ENCODE measurements around the gene ADAM8. TPM values are rescaled to one million over a fixed set of nuclear protein-coding genes. Genes with fewer than 3 reads are reported as not detected.

Gene ADAM8
- polyA plus RNA-seq, 1 of the 3 experiments (the other 2 are of a cell fraction), result 1.7 TPM

DNA sequence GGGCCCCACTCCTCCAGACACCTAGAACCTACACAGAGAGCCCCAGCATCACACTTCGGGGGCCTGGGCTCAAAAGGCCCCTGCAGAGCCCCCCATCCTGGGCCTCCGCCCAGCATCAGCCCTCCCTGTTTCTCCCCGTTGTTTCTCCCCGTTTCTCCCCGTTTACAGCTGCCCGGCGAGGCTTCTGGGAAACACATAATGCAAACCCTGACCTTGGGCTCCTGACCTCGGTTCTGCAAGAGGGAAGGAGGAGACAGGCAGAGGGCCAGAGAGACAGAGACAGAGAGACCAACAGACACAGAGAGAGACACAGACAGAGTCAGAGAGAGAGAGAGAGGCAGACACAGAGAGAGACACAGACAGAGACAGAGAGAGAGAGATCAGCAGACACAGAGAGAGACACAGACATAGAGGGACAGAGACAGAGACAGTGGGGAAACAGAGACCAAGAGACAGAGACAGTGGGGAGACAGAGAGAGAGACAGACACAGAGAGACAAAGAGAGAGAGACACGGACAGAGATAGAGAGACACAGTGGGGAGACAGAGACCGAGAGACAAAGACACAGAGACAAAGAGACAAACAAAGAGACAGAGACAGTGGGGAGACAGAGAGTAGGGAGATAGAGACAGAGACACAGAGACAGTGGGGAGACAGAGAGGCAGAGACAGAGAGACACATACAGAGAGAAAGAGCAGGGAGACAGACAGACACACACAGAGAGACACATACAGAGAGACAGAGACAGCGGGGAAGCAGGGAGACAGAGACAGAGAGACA, 26.5 kb downstream of the ADAM8 start:
- Histone ChIP-seq H4K20me1 (ENCODE audit: insufficient read depth) (no peaks in the 10 kb centered on the region), H3K36me3 (replicated peaks in 1 of 2; ENCODE audit: control insufficient read depth in 1 of 2, insufficient read depth in 2 of 2, low read length in 1 of 2) (no peaks in the 10 kb centered on the region), H3K27me3 (ENCODE audit: insufficient read depth) (no peaks in the 10 kb centered on the region), H3K9me2 (no peaks in the 10 kb centered on the region), H3K9ac (no peak overlapping the region), H3K79me2 (ENCODE audit: insufficient read depth) (no peaks in the 10 kb centered on the region), H3K4me3 (ENCODE audit: low read depth in 2 of 2, low read length in 1 of 2) (no peak overlapping the region), H3K9me3 (no peaks in the 10 kb centered on the region), H3K4me2 (no peak overlapping the region), H3F3A (replicated peaks; ENCODE audit: insufficient read depth) (no peaks in the 10 kb centered on the region), H3K4me1 (ENCODE audit: control insufficient read depth in 1 of 2, insufficient read depth in 2 of 2, low read depth in 1 of 2, low read length in 1 of 2) (no peaks in the 10 kb centered on the region), H2AFZ (ENCODE audit: low read depth) (no peak overlapping the region), H3K27ac (ENCODE audit: low read depth in 2 of 2, low read length in 1 of 2) (no peak overlapping the region)
- 60% methylated on average over 11 of the region's 11 CpGs for WGBS (ENCODE audit: low lambda C conversion rate)
- ChIA-PET CTCF (no interaction called here), POLR2A (no interaction called here)
- no peak for DNase-seq
- TF ChIP-seq SIN3A (IDR thresholded peaks at IDR 0.05; ENCODE audit: borderline replicate concordance, low read depth, low read length) (no peak), ELF1 (IDR thresholded peaks at IDR 0.05) (no peak), FOSL2 (IDR thresholded peaks at IDR 0.05; ENCODE audit: borderline replicate concordance, low read depth) (no peak), RXRA (IDR thresholded peaks at IDR 0.05; ENCODE audit: borderline replicate concordance, low read depth) (no peak), GATA2 (CRISPR knock-in tag; IDR thresholded peaks at IDR 0.05) (no peak)
- TF ChIP-seq, protein P1, sequence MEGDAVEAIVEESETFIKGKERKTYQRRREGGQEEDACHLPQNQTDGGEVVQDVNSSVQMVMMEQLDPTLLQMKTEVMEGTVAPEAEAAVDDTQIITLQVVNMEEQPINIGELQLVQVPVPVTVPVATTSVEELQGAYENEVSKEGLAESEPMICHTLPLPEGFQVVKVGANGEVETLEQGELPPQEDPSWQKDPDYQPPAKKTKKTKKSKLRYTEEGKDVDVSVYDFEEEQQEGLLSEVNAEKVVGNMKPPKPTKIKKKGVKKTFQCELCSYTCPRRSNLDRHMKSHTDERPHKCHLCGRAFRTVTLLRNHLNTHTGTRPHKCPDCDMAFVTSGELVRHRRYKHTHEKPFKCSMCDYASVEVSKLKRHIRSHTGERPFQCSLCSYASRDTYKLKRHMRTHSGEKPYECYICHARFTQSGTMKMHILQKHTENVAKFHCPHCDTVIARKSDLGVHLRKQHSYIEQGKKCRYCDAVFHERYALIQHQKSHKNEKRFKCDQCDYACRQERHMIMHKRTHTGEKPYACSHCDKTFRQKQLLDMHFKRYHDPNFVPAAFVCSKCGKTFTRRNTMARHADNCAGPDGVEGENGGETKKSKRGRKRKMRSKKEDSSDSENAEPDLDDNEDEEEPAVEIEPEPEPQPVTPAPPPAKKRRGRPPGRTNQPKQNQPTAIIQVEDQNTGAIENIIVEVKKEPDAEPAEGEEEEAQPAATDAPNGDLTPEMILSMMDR (IDR thresholded peaks at IDR 0.05), result no peak
- TF ChIP-seq, protein P2, sequence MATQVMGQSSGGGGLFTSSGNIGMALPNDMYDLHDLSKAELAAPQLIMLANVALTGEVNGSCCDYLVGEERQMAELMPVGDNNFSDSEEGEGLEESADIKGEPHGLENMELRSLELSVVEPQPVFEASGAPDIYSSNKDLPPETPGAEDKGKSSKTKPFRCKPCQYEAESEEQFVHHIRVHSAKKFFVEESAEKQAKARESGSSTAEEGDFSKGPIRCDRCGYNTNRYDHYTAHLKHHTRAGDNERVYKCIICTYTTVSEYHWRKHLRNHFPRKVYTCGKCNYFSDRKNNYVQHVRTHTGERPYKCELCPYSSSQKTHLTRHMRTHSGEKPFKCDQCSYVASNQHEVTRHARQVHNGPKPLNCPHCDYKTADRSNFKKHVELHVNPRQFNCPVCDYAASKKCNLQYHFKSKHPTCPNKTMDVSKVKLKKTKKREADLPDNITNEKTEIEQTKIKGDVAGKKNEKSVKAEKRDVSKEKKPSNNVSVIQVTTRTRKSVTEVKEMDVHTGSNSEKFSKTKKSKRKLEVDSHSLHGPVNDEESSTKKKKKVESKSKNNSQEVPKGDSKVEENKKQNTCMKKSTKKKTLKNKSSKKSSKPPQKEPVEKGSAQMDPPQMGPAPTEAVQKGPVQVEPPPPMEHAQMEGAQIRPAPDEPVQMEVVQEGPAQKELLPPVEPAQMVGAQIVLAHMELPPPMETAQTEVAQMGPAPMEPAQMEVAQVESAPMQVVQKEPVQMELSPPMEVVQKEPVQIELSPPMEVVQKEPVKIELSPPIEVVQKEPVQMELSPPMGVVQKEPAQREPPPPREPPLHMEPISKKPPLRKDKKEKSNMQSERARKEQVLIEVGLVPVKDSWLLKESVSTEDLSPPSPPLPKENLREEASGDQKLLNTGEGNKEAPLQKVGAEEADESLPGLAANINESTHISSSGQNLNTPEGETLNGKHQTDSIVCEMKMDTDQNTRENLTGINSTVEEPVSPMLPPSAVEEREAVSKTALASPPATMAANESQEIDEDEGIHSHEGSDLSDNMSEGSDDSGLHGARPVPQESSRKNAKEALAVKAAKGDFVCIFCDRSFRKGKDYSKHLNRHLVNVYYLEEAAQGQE (IDR thresholded peaks at IDR 0.05; ENCODE audit: low read depth, low read length), result no peak

GRCh38 chr10:133249094-133249780, 27.4 kb downstream of the ADAM8 start:
- Histone ChIP-seq H3F3A (replicated peaks; ENCODE audit: insufficient read depth) (no peaks in the 10 kb centered on the region), H3K27me3 (ENCODE audit: insufficient read depth) (no peaks in the 10 kb centered on the region), H3K9me3 (no peaks in the 10 kb centered on the region), H3K27ac (ENCODE audit: low read depth in 2 of 2, low read length in 1 of 2) (no peak overlapping the region), H3K4me2 (no peak overlapping the region), H3K9ac (no peak overlapping the region), H3K4me1 (ENCODE audit: control insufficient read depth in 1 of 2, insufficient read depth in 2 of 2, low read depth in 1 of 2, low read length in 1 of 2) (no peaks in the 10 kb centered on the region), H3K36me3 (replicated peaks in 1 of 2; ENCODE audit: control insufficient read depth in 1 of 2, insufficient read depth in 2 of 2, low read length in 1 of 2) (no peaks in the 10 kb centered on the region), H3K79me2 (ENCODE audit: insufficient read depth) (no peaks in the 10 kb centered on the region), H4K20me1 (ENCODE audit: insufficient read depth) (no peaks in the 10 kb centered on the region), H2AFZ (ENCODE audit: low read depth) (no peak overlapping the region), H3K9me2 (no peaks in the 10 kb centered on the region), H3K4me3 (ENCODE audit: low read depth in 2 of 2, low read length in 1 of 2) (no peak overlapping the region)
- no peak for DNase-seq
- 65% methylated on average over 10 of the region's 21 CpGs for WGBS (ENCODE audit: low lambda C conversion rate)
- CTCF ChIA-PET, result no interaction called here
- POLR2A ChIA-PET, result no interaction called here
- TF ChIP-seq TAF1 (IDR thresholded peaks at IDR 0.05; ENCODE audit: borderline replicate concordance, low read depth, low read length) (no peak), GATA2 (CRISPR knock-in tag; IDR thresholded peaks at IDR 0.05) (no peak), RFX5 (IDR thresholded peaks at IDR 0.05; ENCODE audit: low read length) (no peak), EP300 (IDR thresholded peaks at IDR 0.05; ENCODE audit: borderline replicate concordance in 1 of 2, low read depth in 1 of 2, low read length in 1 of 2) (no peak), SIN3A (IDR thresholded peaks at IDR 0.05; ENCODE audit: borderline replicate concordance, low read depth, low read length) (no peak)
- TF ChIP-seq, protein P3, sequence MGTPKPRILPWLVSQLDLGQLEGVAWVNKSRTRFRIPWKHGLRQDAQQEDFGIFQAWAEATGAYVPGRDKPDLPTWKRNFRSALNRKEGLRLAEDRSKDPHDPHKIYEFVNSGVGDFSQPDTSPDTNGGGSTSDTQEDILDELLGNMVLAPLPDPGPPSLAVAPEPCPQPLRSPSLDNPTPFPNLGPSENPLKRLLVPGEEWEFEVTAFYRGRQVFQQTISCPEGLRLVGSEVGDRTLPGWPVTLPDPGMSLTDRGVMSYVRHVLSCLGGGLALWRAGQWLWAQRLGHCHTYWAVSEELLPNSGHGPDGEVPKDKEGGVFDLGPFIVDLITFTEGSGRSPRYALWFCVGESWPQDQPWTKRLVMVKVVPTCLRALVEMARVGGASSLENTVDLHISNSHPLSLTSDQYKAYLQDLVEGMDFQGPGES (IDR thresholded peaks at IDR 0.05; ENCODE audit: low read depth, low read length), result no peak
- TF ChIP-seq, protein P1 (IDR thresholded peaks at IDR 0.05), result no peak
- TF ChIP-seq, protein P4, sequence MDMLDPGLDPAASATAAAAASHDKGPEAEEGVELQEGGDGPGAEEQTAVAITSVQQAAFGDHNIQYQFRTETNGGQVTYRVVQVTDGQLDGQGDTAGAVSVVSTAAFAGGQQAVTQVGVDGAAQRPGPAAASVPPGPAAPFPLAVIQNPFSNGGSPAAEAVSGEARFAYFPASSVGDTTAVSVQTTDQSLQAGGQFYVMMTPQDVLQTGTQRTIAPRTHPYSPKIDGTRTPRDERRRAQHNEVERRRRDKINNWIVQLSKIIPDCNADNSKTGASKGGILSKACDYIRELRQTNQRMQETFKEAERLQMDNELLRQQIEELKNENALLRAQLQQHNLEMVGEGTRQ (IDR thresholded peaks at IDR 0.05; ENCODE audit: borderline replicate concordance, low read depth, low read length), result no peak
